Natural killer cell treated with Interleukin-12 subunit alpha and Interleukin-12 subunit beta and Interleukin-15 and Interleukin-18, amount 100 ng/mL, for 72 hours (primary cell): ENCODE results near the gene HTR3A. TPM values are rescaled to one million over a fixed set of nuclear protein-coding genes. Genes with fewer than 3 reads are reported as not detected.

Experiments
- ATAC-seq, 2 donors: fragments of 150-1000 bp; cut with Tn5 transposase in 1 of 2; sonication (Bioruptor Pico), chemical (Tn5 transposase) in 1 of 2; 2 replicates each; pipeline ENCODE4 v1.10.0; 2021
- DNase-seq: peaks from one replicate; pipeline ENCODE4 v3.0.0; 2022; ENCODE audit warnings: low spot score
- H3K27ac Mint-ChIP-seq, 2 donors: 1 replicate in 1 of 2; 2 replicates in 1 of 2; pipeline ENCODE4 v1.8.0; 2022; ENCODE audit warnings: mixed read lengths in 2 of 2, mild to moderate bottlenecking in 1 of 2, moderate library complexity in 1 of 2
- H3K27me3 Mint-ChIP-seq, 2 donors: 1 replicate in 1 of 2; 2 replicates in 1 of 2; pipeline ENCODE4 v1.8.0; 2022; ENCODE audit warnings: mixed read lengths in 2 of 2
- H3K36me3 Mint-ChIP-seq: one replicate; pipeline ENCODE4 v1.8.0; 2022; ENCODE audit warnings: mixed read lengths
- H3K4me1 Mint-ChIP-seq, 2 donors: 1 replicate in 1 of 2; 2 replicates in 1 of 2; pipeline ENCODE4 v1.8.0; 2022; ENCODE audit warnings: low read depth in 2 of 2, mixed read lengths in 2 of 2, mild to moderate bottlenecking in 1 of 2
- H3K4me3 Mint-ChIP-seq: one replicate; pipeline ENCODE4 v1.8.0; 2022; ENCODE audit warnings: mixed read lengths
- H3K9me3 Mint-ChIP-seq: 2 replicates; pipeline ENCODE4 v1.8.0; 2022; ENCODE audit warnings: mixed read lengths
- total RNA-seq, 2 donors: library from RNA; stranded (reverse); gene quantifications; one replicate each; pipeline ENCODE4 v1.2.3, GENCODE V29; 2022

HTR3A gene
- total RNA-seq, 2 donors from 2014 or later: not detected

DNA sequence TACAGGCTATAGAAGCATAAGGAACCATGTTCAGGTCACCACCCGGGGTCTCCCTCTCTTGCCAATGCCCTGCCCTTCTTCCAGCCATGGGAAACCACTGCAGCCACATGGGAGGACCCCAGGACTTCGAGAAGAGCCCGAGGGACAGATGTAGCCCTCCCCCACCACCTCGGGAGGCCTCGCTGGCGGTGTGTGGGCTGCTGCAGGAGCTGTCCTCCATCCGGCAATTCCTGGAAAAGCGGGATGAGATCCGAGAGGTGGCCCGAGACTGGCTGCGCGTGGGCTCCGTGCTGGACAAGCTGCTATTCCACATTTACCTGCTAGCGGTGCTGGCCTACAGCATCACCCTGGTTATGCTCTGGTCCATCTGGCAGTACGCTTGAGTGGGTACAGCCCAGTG lies 14.5 kb downstream of the HTR3A start:
- Mint-ChIP-seq H3K9me3 (no peaks in the 10 kb centered on the region), H3K36me3 (no peaks in the 10 kb centered on the region), H3K27me3 (peaks cover 28 to 36% of the 10 kb centered on the region in 2 donors), H3K4me1 (no peaks in the 10 kb centered on the region), H3K4me3 (no peak overlapping the region), H3K27ac (no peak overlapping the region)
- ATAC-seq: no peak
- no peak for DNase-seq

DNA sequence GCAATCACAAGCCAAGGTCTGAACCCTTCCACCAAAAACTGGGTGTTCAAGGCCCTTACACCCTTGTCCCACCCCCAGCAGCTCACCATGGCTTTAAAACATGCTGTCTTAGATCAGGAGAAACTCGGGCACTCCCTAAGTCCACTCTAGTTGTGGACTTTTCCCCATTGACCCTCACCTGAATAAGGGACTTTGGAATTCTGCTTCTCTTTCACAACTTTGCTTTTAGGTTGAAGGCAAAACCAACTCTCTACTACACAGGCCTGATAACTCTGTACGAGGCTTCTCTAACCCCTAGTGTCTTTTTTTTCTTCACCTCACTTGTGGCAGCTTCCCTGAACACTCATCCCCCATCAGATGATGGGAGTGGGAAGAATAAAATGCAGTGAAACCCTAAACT lies 15.0 kb downstream of the HTR3A start:
- Mint-ChIP-seq H3K4me1 (no peaks in the 10 kb centered on the region), H3K36me3 (no peaks in the 10 kb centered on the region), H3K27ac (no peak overlapping the region), H3K4me3 (no peak overlapping the region), H3K27me3 (peaks cover 28 to 33% of the 10 kb centered on the region in 2 donors), H3K9me3 (no peaks in the 10 kb centered on the region)
- ATAC-seq (no peak), DNase-seq (no peak)

DNA sequence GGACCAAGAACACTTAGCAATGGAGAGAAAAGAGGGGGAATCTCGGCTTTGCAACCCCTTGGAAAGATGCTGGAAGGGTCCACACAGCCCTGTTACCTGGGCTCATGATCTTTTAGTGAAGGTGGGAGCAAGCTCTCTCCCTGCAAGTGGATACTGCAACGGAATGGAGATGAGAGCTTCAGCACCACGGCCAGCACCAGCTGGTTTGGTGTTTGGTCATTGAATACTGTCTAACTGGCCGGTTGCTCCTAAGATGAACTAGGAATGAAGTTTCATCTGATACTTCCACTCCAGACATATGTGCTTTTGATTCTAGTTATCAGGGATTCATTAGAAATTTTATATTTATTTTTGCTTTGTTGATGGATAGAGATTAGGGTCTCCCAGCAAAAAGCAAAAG lies 16.3 kb downstream of the HTR3A start:
- no peaks in the 10 kb centered on the region for H3K4me1 Mint-ChIP-seq
- no peaks in the 10 kb centered on the region for H3K9me3 Mint-ChIP-seq
- H3K27me3 Mint-ChIP-seq: peaks cover 31 to 34% of the 10 kb centered on the region in 2 donors
- no peak overlapping the region for H3K27ac Mint-ChIP-seq
- DNase-seq (no peak), ATAC-seq (no peak)
- no peak overlapping the region for H3K4me3 Mint-ChIP-seq
- H3K36me3 Mint-ChIP-seq: no peaks in the 10 kb centered on the region

DNA sequence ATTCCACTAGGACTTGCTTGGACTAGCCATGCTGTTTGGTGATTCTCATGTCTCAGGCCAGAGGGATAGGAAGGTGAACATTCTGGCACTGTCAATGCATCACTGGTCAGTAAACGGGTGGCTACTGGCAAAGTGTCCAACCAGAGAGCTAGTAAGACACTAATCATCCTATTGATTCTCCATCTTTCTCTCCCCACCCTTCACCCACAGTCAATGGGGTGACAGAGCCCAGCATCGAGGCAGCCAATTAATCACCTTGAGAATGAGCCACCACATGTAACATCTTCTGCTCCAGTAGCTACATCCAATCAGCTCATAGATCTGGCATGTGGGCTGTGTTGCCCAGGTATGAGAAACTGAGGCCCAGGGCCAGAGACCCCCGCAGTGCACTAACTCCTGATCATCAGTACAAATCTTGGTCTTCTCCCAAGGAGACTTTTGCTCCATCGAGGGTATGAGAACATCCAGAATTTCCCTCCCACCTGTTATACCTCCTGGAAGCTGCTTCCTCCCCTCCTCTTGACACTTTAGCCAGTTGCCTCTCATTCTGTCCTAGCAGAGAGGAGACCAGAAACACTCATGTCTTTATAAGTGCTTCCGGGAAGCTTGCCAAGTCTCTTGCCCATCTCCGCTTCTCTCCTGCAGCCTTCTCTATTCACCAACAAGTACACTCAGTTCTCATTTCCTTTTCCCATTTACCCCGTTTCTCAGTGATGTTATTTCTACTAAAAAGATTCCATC lies 17.0 kb downstream of the HTR3A start:
- Mint-ChIP-seq H3K9me3 (no peaks in the 10 kb centered on the region), H3K4me1 (no peaks in the 10 kb centered on the region), H3K36me3 (no peaks in the 10 kb centered on the region), H3K4me3 (no peak overlapping the region), H3K27ac (no peak overlapping the region), H3K27me3 (peaks cover 34% of the 10 kb centered on the region in 2 donors)
- DNase-seq (no peak), ATAC-seq (no peak)

DNA sequence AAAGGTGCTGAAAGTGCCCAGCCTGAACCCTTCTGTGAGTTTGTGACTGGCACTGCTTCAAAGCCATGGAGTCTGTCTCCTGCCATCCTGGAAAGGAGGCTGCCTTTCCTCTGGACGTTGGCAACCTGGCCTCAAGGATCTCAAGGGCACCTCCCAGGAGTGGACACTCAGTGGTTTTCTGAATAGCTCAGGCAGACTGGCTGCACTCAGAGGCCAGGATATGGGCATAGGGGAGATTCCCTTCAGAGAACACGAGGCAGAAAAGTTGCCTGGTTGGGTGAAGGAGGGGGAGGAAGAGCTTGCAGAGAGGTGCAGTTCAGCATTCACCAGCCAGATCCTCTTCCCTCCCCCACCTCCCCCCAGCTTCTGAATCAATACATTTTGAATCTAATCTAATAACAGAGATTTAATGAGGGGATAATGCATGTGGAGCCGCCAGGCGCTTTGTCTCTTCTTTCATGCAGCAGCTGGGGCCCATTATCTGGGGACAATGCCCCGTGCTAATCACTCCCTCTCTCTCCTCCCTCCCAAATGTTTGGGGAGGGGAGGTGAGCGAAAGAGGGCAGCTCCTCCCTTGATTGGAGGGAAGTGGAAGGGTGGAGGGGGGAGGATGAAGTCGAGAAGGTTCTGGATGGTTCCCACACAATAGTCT lies 17.7 kb downstream of the HTR3A start:
- no peaks in the 10 kb centered on the region for H3K4me1 Mint-ChIP-seq
- ATAC-seq: no peak
- H3K9me3 Mint-ChIP-seq: no peaks in the 10 kb centered on the region
- no peak overlapping the region for H3K27ac Mint-ChIP-seq
- H3K27me3 Mint-ChIP-seq: peaks cover 37 to 39% of the 10 kb centered on the region in 2 donors
- no peak overlapping the region for H3K4me3 Mint-ChIP-seq
- H3K36me3 Mint-ChIP-seq: no peaks in the 10 kb centered on the region
- no peak for DNase-seq

DNA sequence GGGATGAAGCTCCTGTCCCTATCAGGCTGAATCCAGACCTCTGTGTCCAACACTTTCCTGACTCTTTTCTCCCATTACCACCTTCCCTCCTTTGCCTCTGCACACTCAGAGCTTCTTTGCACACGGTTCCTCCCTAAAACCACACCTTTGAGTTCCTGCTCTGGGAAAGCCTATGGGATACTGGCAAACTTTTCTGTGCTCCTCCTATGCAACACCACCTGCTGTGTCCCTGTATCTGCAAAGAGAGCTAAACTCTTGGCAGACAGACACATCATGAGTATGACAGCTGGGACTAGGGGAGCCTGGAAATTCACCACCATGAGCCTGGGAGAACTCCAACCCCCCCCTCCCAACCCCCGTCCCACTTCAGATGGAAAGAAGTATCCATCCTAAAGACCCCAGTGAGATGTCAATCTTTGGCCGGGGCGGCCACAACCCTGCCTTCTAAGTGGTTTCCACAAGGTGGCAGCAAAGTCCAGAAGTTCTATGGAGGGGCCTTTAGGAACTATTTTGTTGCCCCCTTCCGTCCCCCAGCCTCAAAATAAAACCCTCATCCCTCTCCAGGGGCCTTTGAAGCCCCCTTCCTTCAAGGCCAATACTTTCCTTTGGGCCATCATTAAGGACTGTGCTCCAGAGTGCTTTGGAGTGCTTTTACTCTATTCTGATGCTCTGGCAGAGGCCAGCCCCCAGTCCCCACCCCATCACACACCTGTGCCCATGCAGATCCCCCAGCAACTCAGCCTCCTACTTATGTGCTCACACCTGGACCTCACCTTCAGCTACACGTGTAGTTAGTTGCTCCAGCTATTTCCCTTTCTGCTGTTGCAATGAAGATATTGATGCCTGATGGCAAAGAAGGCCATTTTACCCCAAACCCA lies 19.4 kb downstream of the HTR3A start:
- H3K27ac Mint-ChIP-seq: no peak overlapping the region
- no peak for ATAC-seq
- H3K36me3 Mint-ChIP-seq: no peaks in the 10 kb centered on the region

DNA sequence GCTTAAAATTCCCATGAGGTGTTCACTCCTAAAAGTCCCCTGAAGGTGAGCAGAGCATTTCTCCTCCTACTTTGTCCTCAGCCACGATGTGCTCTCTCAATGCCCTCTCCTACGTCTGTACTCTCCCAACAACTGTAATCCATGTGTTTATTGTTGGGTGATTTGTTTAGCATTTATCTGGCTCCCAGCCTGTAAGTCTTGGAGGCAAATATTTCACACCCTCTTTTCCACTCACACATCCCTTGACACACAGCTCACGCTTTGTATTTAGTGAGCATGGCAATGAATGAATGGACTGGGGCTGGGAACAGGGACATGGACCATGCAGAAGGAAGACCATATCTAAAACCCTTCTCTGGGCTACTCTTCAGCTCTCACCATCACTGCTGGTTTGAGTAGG lies 22.6 kb downstream of the HTR3A start:
- Mint-ChIP-seq H3K27me3 (peaks cover 17 to 25% of the 10 kb centered on the region in 2 donors), H3K4me3 (no peak overlapping the region), H3K4me1 (no peaks in the 10 kb centered on the region), H3K27ac (no peak overlapping the region), H3K36me3 (no peaks in the 10 kb centered on the region), H3K9me3 (no peaks in the 10 kb centered on the region)
- no peak for ATAC-seq
- no peak for DNase-seq

More for the DNA sequence above, 19.4 kb downstream of the HTR3A start:
- Mint-ChIP-seq H3K9me3 (no peaks in the 10 kb centered on the region), H3K4me3 (no peak overlapping the region), H3K27me3 (peaks cover 34% of the 10 kb centered on the region in 2 donors), H3K4me1 (no peaks in the 10 kb centered on the region)
- no peak for DNase-seq

DNA sequence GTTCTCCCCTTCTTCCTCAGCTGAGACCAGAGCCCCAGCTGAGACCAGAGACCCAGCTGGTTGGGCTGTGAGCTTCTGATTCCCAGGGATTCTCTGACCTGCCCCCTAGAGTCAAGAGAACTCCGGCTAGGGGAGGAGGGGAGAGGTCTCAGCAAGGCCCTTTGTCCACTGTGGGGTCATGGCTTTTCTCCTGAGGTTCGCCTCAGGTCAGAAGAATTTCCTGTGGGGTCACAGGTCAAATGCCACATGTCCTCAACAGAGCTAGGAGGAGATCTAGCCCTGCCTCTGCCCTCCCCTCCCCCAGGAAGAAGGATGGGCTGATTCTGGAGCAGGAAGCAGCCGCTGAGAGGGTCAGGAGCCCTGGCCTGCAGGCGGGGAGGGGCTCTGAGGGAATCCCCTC lies 23.7 kb downstream of the HTR3A start:
- ATAC-seq (no peak), DNase-seq (no peak)
- H3K4me1 Mint-ChIP-seq: no peaks in the 10 kb centered on the region
- no peak overlapping the region for H3K4me3 Mint-ChIP-seq
- H3K9me3 Mint-ChIP-seq: no peaks in the 10 kb centered on the region
- H3K27ac Mint-ChIP-seq: no peak overlapping the region
- H3K36me3 Mint-ChIP-seq: no peaks in the 10 kb centered on the region
- peaks cover 22 to 25% of the 10 kb centered on the region in 2 donors for H3K27me3 Mint-ChIP-seq

DNA sequence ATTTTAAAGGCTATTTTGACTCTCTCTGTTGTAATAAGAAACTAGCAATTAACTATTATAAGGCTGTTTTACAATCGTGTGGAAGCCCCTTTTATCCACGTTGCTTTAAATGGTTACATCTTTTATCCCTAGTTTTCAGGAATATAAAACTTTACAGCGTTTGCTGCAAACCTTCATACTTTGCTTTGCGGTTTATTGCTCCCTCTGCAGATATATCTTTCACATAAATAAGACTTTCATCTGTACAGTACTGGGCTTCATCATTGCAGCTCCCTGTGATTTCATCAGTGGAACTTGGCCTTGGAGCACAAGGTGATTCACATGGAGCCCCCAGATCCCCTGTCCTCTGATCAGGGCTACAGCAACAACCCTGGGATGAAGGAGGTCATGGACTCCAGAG lies 25.6 kb downstream of the HTR3A start:
- H3K27ac Mint-ChIP-seq: no peak overlapping the region

DNA sequence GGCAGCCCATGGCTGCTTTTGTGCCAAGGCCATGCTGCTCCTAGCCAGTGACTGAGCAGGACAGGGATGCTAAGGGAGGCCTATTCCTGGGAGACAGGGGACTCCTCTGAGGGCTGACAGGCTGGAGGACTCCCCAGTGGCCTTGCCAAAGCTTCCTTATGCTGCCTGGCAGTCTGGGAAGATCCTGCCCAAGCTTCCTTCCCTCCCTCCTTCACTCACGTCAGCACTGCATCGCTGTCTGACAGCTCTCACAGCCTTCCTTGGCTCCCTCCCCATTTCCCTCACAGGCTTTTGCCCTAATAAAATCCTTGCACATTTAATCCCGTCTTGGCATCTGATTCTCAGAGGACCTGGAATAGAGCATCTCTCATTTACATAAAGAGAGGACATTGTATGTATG lies 26.5 kb downstream of the HTR3A start:
- no peaks in the 10 kb centered on the region for H3K4me1 Mint-ChIP-seq

More for the DNA sequence above, 25.6 kb downstream of the HTR3A start:
- H3K27me3 Mint-ChIP-seq: peaks cover 17 to 20% of the 10 kb centered on the region in 2 donors
- no peak overlapping the region for H3K4me3 Mint-ChIP-seq
- no peaks in the 10 kb centered on the region for H3K4me1 Mint-ChIP-seq
- H3K36me3 Mint-ChIP-seq: no peaks in the 10 kb centered on the region
- no peaks in the 10 kb centered on the region for H3K9me3 Mint-ChIP-seq
- ATAC-seq: no peak
- no peak for DNase-seq

DNA sequence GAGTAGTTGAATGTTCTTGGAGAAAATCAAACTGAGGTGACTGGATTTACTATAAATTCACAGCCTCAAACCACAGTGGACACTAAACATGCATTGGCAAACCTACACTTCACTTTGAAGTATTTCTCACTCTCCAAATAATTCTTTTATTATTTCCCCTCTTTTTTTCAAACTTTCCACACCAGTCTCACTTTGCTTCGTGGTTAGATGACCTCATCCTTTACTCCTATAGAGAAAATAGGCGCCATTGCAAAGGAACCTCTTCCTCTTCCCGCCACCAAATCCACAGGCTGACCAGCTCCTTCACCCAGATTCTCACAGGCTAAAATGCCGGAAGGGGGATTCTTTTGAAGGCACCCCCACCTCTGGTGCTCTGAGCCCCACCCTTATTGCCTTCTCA lies 33.4 kb downstream of the HTR3A start:
- DNase-seq (no peak), ATAC-seq (no peak)
- Mint-ChIP-seq H3K4me1 (peaks cover 10 to 13% of the 10 kb centered on the region in 2 donors), H3K9me3 (no peaks in the 10 kb centered on the region), H3K27ac (peak overlapping the region in 1 of 2 donors; percentile 28), H3K36me3 (no peaks in the 10 kb centered on the region), H3K4me3 (no peak overlapping the region), H3K27me3 (peaks cover 21 to 28% of the 10 kb centered on the region in 2 donors)

More for the DNA sequence above, 26.5 kb downstream of the HTR3A start:
- ATAC-seq (no peak), DNase-seq (no peak)
- Mint-ChIP-seq H3K4me3 (no peak overlapping the region), H3K27me3 (peaks cover 14 to 15% of the 10 kb centered on the region in 2 donors), H3K36me3 (no peaks in the 10 kb centered on the region), H3K9me3 (no peaks in the 10 kb centered on the region), H3K27ac (no peak overlapping the region)

DNA sequence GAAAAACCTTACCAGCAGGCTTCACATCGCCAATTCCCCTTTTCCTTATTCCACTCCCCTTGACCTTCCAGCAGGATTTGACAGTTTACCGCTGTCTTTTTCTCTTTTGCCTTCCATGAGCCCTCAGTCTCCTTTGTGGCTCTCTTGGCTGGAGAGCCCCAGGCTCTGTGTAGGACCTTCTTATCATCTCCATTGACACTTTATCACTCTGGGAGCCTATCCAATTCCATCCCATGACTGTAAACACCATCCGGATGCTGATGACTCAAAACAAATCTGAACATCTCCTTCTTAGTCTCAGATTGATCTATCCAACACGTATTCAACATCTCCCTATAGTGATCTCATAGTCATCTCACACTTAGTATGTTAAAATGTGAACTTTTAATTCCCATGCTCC lies 36.0 kb downstream of the HTR3A start:
- no peak overlapping the region for H3K4me3 Mint-ChIP-seq
- DNase-seq: no peak
- peaks cover 19 to 28% of the 10 kb centered on the region in 2 donors for H3K27me3 Mint-ChIP-seq
- no peaks in the 10 kb centered on the region for H3K9me3 Mint-ChIP-seq
- peaks cover 10 to 13% of the 10 kb centered on the region in 2 donors for H3K4me1 Mint-ChIP-seq
- no peak overlapping the region for H3K27ac Mint-ChIP-seq
- H3K36me3 Mint-ChIP-seq: no peaks in the 10 kb centered on the region
- no peak for ATAC-seq

DNA sequence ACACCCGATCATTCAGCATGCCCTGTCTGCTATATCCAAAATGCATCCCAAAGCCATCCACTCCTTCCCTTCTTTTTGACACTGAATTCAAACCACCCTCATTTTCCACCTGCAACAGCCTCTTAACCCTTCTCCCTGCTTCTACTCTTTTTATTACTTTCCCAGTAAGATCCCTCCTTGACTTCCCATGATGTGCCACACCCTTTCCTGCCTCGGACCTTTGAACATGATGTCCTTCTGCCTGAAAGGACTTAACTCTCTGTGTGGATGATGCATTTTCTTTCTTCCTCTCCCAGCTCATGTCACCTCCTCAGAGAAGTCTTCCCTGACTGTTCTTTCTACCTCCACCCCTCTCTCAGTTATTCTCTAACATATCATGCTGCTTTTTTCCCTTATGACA lies 36.5 kb downstream of the HTR3A start:
- peaks cover 10 to 13% of the 10 kb centered on the region in 2 donors for H3K4me1 Mint-ChIP-seq
- no peak for DNase-seq
- H3K27me3 Mint-ChIP-seq: peaks cover 19 to 28% of the 10 kb centered on the region in 2 donors
- H3K36me3 Mint-ChIP-seq: no peaks in the 10 kb centered on the region
- ATAC-seq: no peak
- H3K9me3 Mint-ChIP-seq: no peaks in the 10 kb centered on the region
- no peak overlapping the region for H3K4me3 Mint-ChIP-seq
- H3K27ac Mint-ChIP-seq: no peak overlapping the region

DNA sequence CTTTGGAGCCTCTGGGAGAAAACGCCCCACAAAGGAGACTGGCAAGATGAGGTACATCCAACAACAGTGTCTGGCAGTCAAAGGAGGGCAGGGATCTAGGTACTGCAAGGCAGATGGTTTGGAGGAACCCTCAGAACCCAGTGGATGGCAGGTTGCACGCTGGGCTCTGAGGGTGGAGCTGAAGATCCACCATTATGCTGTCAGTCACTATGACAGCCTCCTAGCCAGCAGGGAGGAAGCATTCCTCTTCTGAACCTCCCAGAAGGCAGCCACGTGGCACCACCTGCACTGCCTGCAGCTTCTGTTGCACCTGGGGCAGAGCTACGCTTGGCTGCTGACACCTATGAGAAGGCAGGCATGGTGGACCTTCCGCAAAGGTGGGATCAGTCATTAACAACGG lies 40.2 kb downstream of the HTR3A start:
- H3K4me3 Mint-ChIP-seq: no peak overlapping the region
- H3K27ac Mint-ChIP-seq: no peak overlapping the region
- no peak for ATAC-seq
- no peaks in the 10 kb centered on the region for H3K4me1 Mint-ChIP-seq
- H3K36me3 Mint-ChIP-seq: no peaks in the 10 kb centered on the region
- H3K9me3 Mint-ChIP-seq: no peaks in the 10 kb centered on the region
- DNase-seq: no peak
- peaks cover 18 to 23% of the 10 kb centered on the region in 2 donors for H3K27me3 Mint-ChIP-seq
